IgD-negative memory B cell (primary cell): ENCODE data around the gene KIF5A. TPM values are rescaled to one million over a fixed set of nuclear protein-coding genes. Genes with fewer than 3 reads are reported as not detected.
"Not testable (repeated sequence)": the region's sequence is repeated elsewhere in the genome, so short reads cannot be mapped to it uniquely, and the experiment has no call there.

Experiments used
- H3K27ac Mint-ChIP-seq, 3 donors: one replicate each; pipeline ENCODE4 v1.8.0; 2020 to 2022; ENCODE audit warnings: mild to moderate bottlenecking in 3 of 3, mixed read lengths in 3 of 3, moderate library complexity in 1 of 3
- H3K27me3 Mint-ChIP-seq: one replicate; pipeline ENCODE4 v1.8.0; 2021; ENCODE audit warnings: mixed read lengths
- H3K36me3 Mint-ChIP-seq: one replicate; pipeline ENCODE4 v1.8.0; 2020; ENCODE audit warnings: mild to moderate bottlenecking, mixed read lengths
- H3K4me1 Mint-ChIP-seq, 3 donors: one replicate each; pipeline ENCODE4 v1.8.0; 2020 to 2022; ENCODE audit warnings: mixed read lengths in 3 of 3, mild to moderate bottlenecking in 1 of 3
- H3K4me3 Mint-ChIP-seq, 4 donors: one replicate each; pipeline ENCODE4 v1.8.0; 2020 to 2022; ENCODE audit warnings: mild to moderate bottlenecking in 4 of 4, mixed read lengths in 4 of 4, moderate library complexity in 3 of 4
- H3K9me3 Mint-ChIP-seq, 3 donors: one replicate each; pipeline ENCODE4 v1.8.0; 2020 to 2021; ENCODE audit warnings: mixed read lengths in 3 of 3, mild to moderate bottlenecking in 1 of 3
- polyA plus RNA-seq: library from polyadenylated mRNA; unstranded; fragments of 300-500 nt; fragmentation: Illumina TruSeq; gene quantifications from one replicate; pipeline ENCODE4 v1.2.3, GENCODE V29; 2021

Gene KIF5A
- polyA plus RNA-seq, 1 donor from 2014 or later = not detected

- peak overlapping the region in 3 of 4 donors; percentile 60 to 89 (median 87) for H3K4me3 Mint-ChIP-seq
- H3K27ac Mint-ChIP-seq = peak overlapping the region in 2 of 3 donors; percentile 74 to 83
- H3K27me3 Mint-ChIP-seq = peaks cover 38% of the 10 kb centered on the region
- H3K9me3 Mint-ChIP-seq = no peaks in the 10 kb centered on the region
- peaks cover 34 to 42% (median 35%) of the 10 kb centered on the region in 3 donors for H3K4me1 Mint-ChIP-seq
- H3K36me3 Mint-ChIP-seq = no peaks in the 10 kb centered on the region
Observed at GRCh38 chr12:57614948-57615500, 65.2 kb downstream of the KIF5A start.

- no peaks in the 10 kb centered on the region for H3K9me3 Mint-ChIP-seq
- peak overlapping the region; percentile 67 to 83 (median 74) for H3K27ac Mint-ChIP-seq
- peaks cover 39% of the 10 kb centered on the region for H3K27me3 Mint-ChIP-seq
- H3K4me3 Mint-ChIP-seq = no peak overlapping the region
- peaks cover 35 to 42% (median 35%) of the 10 kb centered on the region in 3 donors for H3K4me1 Mint-ChIP-seq
- no peaks in the 10 kb centered on the region for H3K36me3 Mint-ChIP-seq
Observed at GRCh38 chr12:57615637-57616036, 65.8 kb downstream of the KIF5A start.

- Mint-ChIP-seq H3K27me3 (peaks cover 44% of the 10 kb centered on the region), H3K4me3 (no peak overlapping the region), H3K4me1 (peaks cover 36 to 50% (median 40%) of the 10 kb centered on the region in 3 donors), H3K36me3 (no peaks in the 10 kb centered on the region), H3K27ac (peak overlapping the region in 1 of 3 donors; percentile 74), H3K9me3 (no peaks in the 10 kb centered on the region)
Observed at GRCh38 chr12:57616383-57617101, 66.7 kb downstream of the KIF5A start.

- peaks cover 52% of the 10 kb centered on the region for H3K27me3 Mint-ChIP-seq
- H3K27ac Mint-ChIP-seq = peak overlapping the region in 1 of 3 donors; percentile 36
- no peak overlapping the region for H3K4me3 Mint-ChIP-seq
- H3K9me3 Mint-ChIP-seq = no peaks in the 10 kb centered on the region
- H3K36me3 Mint-ChIP-seq = no peaks in the 10 kb centered on the region
- peaks cover 36 to 50% (median 44%) of the 10 kb centered on the region in 3 donors for H3K4me1 Mint-ChIP-seq
Observed at GRCh38 chr12:57617942-57618341, 68.1 kb downstream of the KIF5A start.

- peaks cover 55% of the 10 kb centered on the region for H3K27me3 Mint-ChIP-seq
- H3K4me1 Mint-ChIP-seq = peaks cover 36 to 46% (median 43%) of the 10 kb centered on the region in 3 donors
- H3K4me3 Mint-ChIP-seq, H3K9me3 Mint-ChIP-seq, H3K36me3 Mint-ChIP-seq: not testable (repeated sequence)
- H3K27ac Mint-ChIP-seq = peak overlapping the region in 1 of 3 donors; percentile 49
Observed at GRCh38 chr12:57618431-57618830, 68.6 kb downstream of the KIF5A start.

GRCh38 chr12:57618966-57619433, 69.2 kb downstream of the KIF5A start:
- no peaks in the 10 kb centered on the region for H3K9me3 Mint-ChIP-seq
- peak overlapping the region; percentile 39 to 75 (median 55) for H3K4me3 Mint-ChIP-seq
- H3K27ac Mint-ChIP-seq = peak overlapping the region in 1 of 3 donors; percentile 49
- H3K36me3 Mint-ChIP-seq = no peaks in the 10 kb centered on the region
- H3K4me1 Mint-ChIP-seq = peaks cover 36 to 42% (median 39%) of the 10 kb centered on the region in 3 donors
- H3K27me3 Mint-ChIP-seq = peaks cover 59% of the 10 kb centered on the region

GRCh38 chr12:57619434-57620244, 69.8 kb downstream of the KIF5A start:
- peaks cover 64% of the 10 kb centered on the region for H3K27me3 Mint-ChIP-seq
- H3K27ac Mint-ChIP-seq = no peak overlapping the region
- peak overlapping the region; percentile 39 to 75 (median 55) for H3K4me3 Mint-ChIP-seq
- H3K36me3 Mint-ChIP-seq = no peaks in the 10 kb centered on the region
- H3K9me3 Mint-ChIP-seq = no peaks in the 10 kb centered on the region
- peaks cover 32 to 36% (median 32%) of the 10 kb centered on the region in 3 donors for H3K4me1 Mint-ChIP-seq

GRCh38 chr12:57620245-57620935, 70.5 kb downstream of the KIF5A start:
- H3K4me1 Mint-ChIP-seq = peaks cover 25 to 30% (median 25%) of the 10 kb centered on the region in 3 donors
- no peaks in the 10 kb centered on the region for H3K36me3 Mint-ChIP-seq
- H3K4me3 Mint-ChIP-seq = peak overlapping the region; percentile 28 to 88 (median 69)
- H3K27me3 Mint-ChIP-seq = peaks cover 70% of the 10 kb centered on the region
- H3K9me3 Mint-ChIP-seq = no peaks in the 10 kb centered on the region
- peak overlapping the region in 2 of 3 donors; percentile 25 to 31 for H3K27ac Mint-ChIP-seq

GRCh38 chr12:57620936-57621496, 71.2 kb downstream of the KIF5A start:
- H3K36me3 Mint-ChIP-seq = no peaks in the 10 kb centered on the region
- H3K9me3 Mint-ChIP-seq = no peaks in the 10 kb centered on the region
- H3K4me3 Mint-ChIP-seq = peak overlapping the region; percentile 28 to 93 (median 80)
- H3K4me1 Mint-ChIP-seq = peaks cover 21 to 25% (median 21%) of the 10 kb centered on the region in 3 donors
- H3K27ac Mint-ChIP-seq = peak overlapping the region in 1 of 3 donors; percentile 25
- H3K27me3 Mint-ChIP-seq = peaks cover 76% of the 10 kb centered on the region

- Mint-ChIP-seq H3K4me1 (peaks cover 17 to 21% (median 21%) of the 10 kb centered on the region in 3 donors), H3K4me3 (peak overlapping the region; percentile 28 to 93 (median 80))
Observed at GRCh38 chr12:57621497-57622292, 71.9 kb downstream of the KIF5A start.

GRCh38 chr12:57622293-57623245, 72.7 kb downstream of the KIF5A start:
- H3K27me3 Mint-ChIP-seq = peaks cover 79% of the 10 kb centered on the region
- peak overlapping the region in 2 of 4 donors; percentile 88 to 93 for H3K4me3 Mint-ChIP-seq
- H3K4me1 Mint-ChIP-seq = peaks cover 20 to 25% (median 21%) of the 10 kb centered on the region in 3 donors
- H3K36me3 Mint-ChIP-seq = no peaks in the 10 kb centered on the region
- no peaks in the 10 kb centered on the region for H3K9me3 Mint-ChIP-seq
- H3K27ac Mint-ChIP-seq = no peak overlapping the region

More at GRCh38 chr12:57621497-57622292, 71.9 kb downstream of the KIF5A start:
- H3K9me3 Mint-ChIP-seq = no peaks in the 10 kb centered on the region
- peaks cover 79% of the 10 kb centered on the region for H3K27me3 Mint-ChIP-seq
- H3K36me3 Mint-ChIP-seq = no peaks in the 10 kb centered on the region
- peak overlapping the region in 1 of 3 donors; percentile 63 for H3K27ac Mint-ChIP-seq

- peaks cover 20 to 30% (median 21%) of the 10 kb centered on the region in 3 donors for H3K4me1 Mint-ChIP-seq
- H3K9me3 Mint-ChIP-seq = no peaks in the 10 kb centered on the region
- peak overlapping the region in 1 of 3 donors; percentile 29 for H3K27ac Mint-ChIP-seq
- H3K27me3 Mint-ChIP-seq = peaks cover 82% of the 10 kb centered on the region
- no peak overlapping the region for H3K4me3 Mint-ChIP-seq
- H3K36me3 Mint-ChIP-seq = no peaks in the 10 kb centered on the region
Observed at GRCh38 chr12:57623385-57623784, 73.5 kb downstream of the KIF5A start.
